Measurements from ENCODE around the gene DAPK1.

GRCh38 chr9:87564791-87565241 lies 67.1 kb downstream of the DAPK1 start:
- TF ChIP-seq CTCF (IDR thresholded peaks at IDR 0.05; ENCODE audit: low read length) (no peak), EZH2 (IDR thresholded peaks at IDR 0.05; ENCODE audit: borderline replicate concordance, low read length) (no peak)

Measured in OCI-LY1 (cell line).